ENCODE measurements around the gene KRTAP5-8.
"Not testable (repeated sequence)": the region's sequence is repeated elsewhere in the genome, so short reads cannot be mapped to it uniquely, and the experiment has no call there.

Gene KRTAP5-8

GRCh38 chr11:71507102-71507501 is 30.7 kb upstream of the KRTAP5-8 start:
- 97% methylated on average over 5 of the region's 5 CpGs for WGBS (ENCODE audit: insufficient coverage)
- no peak overlapping the region for H3K4me3 ChIP-seq (ENCODE audit: control insufficient read depth in 1 of 7, extremely low read depth in 1 of 7, insufficient read depth in 4 of 7, low read depth in 2 of 7, low read length in 6 of 7)
- no peak overlapping the region for H3K27ac ChIP-seq (ENCODE audit: insufficient read depth in 1 of 2, low read depth in 1 of 2, low read length in 2 of 2, poor library complexity in 1 of 2, severe bottlenecking in 2 of 2)
- no peaks in the 10 kb centered on the region for H3K4me1 ChIP-seq (ENCODE audit: control extremely low read depth in 1 of 4, control insufficient read depth in 4 of 4, insufficient read depth in 4 of 4, low read length in 3 of 4)
- ChIA-PET CTCF (no interaction called here), POLR2A (no interaction called here)
- peaks cover 0 to 24% (median 10%) of the 10 kb centered on the region in 4 experiments for H3K36me3 ChIP-seq (ENCODE audit: control insufficient read depth in 4 of 4, insufficient read depth in 4 of 4, low read length in 3 of 4)
- H3K9me3 ChIP-seq (ENCODE audit: control extremely low read depth in 1 of 5, control insufficient read depth in 4 of 5, insufficient read depth in 2 of 5, low read depth in 1 of 5, low read length in 4 of 5), result peaks cover 5 to 32% (median 11%) of the 10 kb centered on the region in 5 experiments
- DNase-seq, result no peak
- H3K27me3 ChIP-seq (replicated peaks in 2 of 5; ENCODE audit: control insufficient read depth in 4 of 5, insufficient read depth in 5 of 5, low read length in 4 of 5), result no peaks in the 10 kb centered on the region

DNA sequence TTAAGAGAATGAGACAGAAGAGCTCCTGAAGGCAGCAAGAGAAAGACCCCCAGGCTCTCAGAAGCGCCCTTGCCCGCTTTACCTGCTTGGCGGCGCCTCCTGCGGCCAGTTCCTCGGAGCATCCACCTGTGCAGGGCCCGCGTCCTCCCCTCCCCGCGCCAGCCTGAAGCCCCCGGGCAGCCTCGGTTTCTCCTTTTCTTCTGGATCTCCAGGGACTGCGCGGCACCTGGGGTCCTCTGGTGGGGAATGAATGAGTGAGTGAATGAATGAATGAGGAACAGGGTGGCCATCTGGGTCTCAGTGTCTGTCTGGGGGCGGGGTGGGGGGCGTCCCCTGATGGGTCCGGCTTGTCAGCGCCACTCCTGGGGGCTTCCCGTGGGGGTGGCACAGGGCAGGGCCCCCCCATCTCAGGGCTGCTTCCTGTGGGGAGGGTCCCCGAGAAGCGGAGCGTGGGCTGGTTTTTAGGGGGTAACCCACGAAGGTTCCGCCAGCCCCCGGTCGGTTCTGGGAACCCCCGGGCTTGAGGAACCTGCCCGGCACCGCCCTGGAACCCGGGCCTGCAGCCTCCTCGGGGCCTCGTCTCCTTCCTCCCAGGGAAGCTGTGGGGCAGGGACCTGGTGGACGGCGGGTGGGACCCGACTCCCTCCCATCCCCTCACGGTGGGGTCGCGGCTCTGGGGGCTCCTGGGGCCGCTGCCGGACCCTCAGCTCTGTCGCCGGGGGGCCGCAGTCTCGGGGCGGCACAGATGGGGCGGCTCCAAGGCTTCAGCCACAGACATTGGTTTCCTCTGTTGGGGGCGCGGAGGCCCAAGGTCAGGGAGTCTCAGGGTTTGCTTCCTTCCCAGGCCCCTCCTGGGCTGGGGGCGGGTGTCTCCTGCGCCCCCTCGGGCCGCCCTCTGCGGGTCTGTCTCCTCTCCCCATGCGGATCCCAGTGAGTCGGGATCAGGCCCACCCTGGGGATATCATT is 19.0 kb upstream of the KRTAP5-8 start:
- Histone ChIP-seq H3K4me3 (ENCODE audit: control insufficient read depth in 1 of 7, extremely low read depth in 1 of 7, insufficient read depth in 4 of 7, low read depth in 2 of 7, low read length in 6 of 7) (no peak overlapping the region), H3K9me3 (ENCODE audit: control extremely low read depth in 1 of 5, control insufficient read depth in 4 of 5, insufficient read depth in 2 of 5, low read depth in 1 of 5, low read length in 4 of 5) (no peaks in the 10 kb centered on the region), H3K4me1 (ENCODE audit: control extremely low read depth in 1 of 4, control insufficient read depth in 4 of 4, insufficient read depth in 4 of 4, low read length in 3 of 4) (no peaks in the 10 kb centered on the region), H3K27ac (ENCODE audit: insufficient read depth in 1 of 2, low read depth in 1 of 2, low read length in 2 of 2, poor library complexity in 1 of 2, severe bottlenecking in 2 of 2) (no peak overlapping the region), H3K36me3 (ENCODE audit: control insufficient read depth in 4 of 4, insufficient read depth in 4 of 4, low read length in 3 of 4) (no peaks in the 10 kb centered on the region), H3K27me3 (replicated peaks in 2 of 5; ENCODE audit: control insufficient read depth in 4 of 5, insufficient read depth in 5 of 5, low read length in 4 of 5) (no peaks in the 10 kb centered on the region)
- 94% methylated on average over 47 of the region's 55 CpGs for WGBS (ENCODE audit: insufficient coverage)
- POLR2A ChIA-PET, result no interaction called here
- CTCF ChIA-PET, result no interaction called here
- DNase-seq, result no peak

DNA sequence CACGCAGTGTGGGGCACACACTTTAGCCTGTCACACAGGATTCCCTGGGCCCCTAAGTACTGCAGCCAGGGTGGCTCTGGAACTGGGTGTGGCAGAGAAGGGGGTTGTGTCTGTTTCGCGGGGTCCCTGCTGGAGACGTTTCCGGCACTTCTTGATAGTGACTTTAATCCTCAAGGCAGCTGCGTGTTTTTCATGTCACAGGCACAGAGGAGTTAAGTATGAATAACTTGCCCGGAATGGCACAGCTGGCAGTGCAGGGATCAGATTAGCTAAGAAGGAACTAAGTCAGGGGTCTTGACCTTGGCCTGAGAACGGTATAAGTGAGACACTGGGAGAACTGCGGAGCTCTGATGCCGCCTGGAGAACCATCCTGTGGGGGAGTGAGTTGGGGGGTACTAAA is 18.3 kb upstream of the KRTAP5-8 start:
- ChIA-PET CTCF (no interaction called here), POLR2A (no interaction called here)
- Histone ChIP-seq H3K27ac (ENCODE audit: insufficient read depth in 1 of 2, low read depth in 1 of 2, low read length in 2 of 2, poor library complexity in 1 of 2, severe bottlenecking in 2 of 2) (no peak overlapping the region), H3K4me1 (ENCODE audit: control extremely low read depth in 1 of 4, control insufficient read depth in 4 of 4, insufficient read depth in 4 of 4, low read length in 3 of 4) (no peaks in the 10 kb centered on the region), H3K36me3 (ENCODE audit: control insufficient read depth in 4 of 4, insufficient read depth in 4 of 4, low read length in 3 of 4) (no peaks in the 10 kb centered on the region), H3K4me3 (ENCODE audit: control insufficient read depth in 1 of 7, extremely low read depth in 1 of 7, insufficient read depth in 4 of 7, low read depth in 2 of 7, low read length in 6 of 7) (no peak overlapping the region), H3K9me3 (ENCODE audit: control extremely low read depth in 1 of 5, control insufficient read depth in 4 of 5, insufficient read depth in 2 of 5, low read depth in 1 of 5, low read length in 4 of 5) (no peaks in the 10 kb centered on the region), H3K27me3 (replicated peaks in 2 of 5; ENCODE audit: control insufficient read depth in 4 of 5, insufficient read depth in 5 of 5, low read length in 4 of 5) (no peaks in the 10 kb centered on the region)
- WGBS (ENCODE audit: insufficient coverage), result 97% methylated on average over 10 of the region's 10 CpGs
- no peak for DNase-seq

DNA sequence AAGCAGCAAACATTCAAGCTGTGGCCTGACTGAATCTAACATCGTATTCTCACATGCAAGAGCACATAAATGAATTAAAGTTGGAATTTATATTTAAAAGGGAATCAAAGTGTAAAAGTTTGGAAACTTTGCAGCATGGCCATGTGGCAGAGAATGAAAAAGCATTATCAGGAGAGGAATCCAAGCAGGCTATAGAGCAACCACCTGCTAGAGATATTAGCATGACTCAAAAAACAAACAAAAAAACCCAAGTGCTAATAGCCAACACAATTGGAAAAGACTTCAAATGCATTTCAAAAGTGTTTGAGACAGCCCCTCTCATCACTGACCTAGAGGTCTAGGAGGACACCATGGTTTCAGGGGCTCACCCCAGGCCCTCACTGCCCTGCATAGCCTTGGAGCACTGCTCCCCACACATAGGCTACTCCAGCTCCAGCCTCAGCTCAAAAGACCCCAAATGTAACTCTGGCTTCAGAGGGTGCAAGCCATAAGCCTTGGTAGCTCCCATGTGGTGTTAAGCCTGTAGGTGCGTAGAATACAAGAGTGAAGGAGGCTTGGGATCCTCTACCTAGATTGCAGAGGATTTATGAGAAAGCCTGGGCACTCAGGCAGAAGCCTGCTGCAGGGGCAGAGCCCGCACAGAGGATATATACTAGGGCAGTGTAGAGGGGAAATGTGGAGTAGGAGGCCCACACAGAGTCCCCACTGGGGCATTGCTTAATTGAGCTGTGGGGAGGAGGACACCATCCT is 12.5 kb upstream of the KRTAP5-8 start:
- Histone ChIP-seq H3K9me3 (ENCODE audit: control extremely low read depth in 1 of 5, control insufficient read depth in 4 of 5, insufficient read depth in 2 of 5, low read depth in 1 of 5, low read length in 4 of 5) (no peaks in the 10 kb centered on the region), H3K36me3 (ENCODE audit: control insufficient read depth in 4 of 4, insufficient read depth in 4 of 4, low read length in 3 of 4) (no peaks in the 10 kb centered on the region), H3K27me3 (replicated peaks in 2 of 5; ENCODE audit: control insufficient read depth in 4 of 5, insufficient read depth in 5 of 5, low read length in 4 of 5) (peaks cover 0 to 1% (median 0%) of the 10 kb centered on the region in 5 experiments), H3K4me1 (ENCODE audit: control extremely low read depth in 1 of 4, control insufficient read depth in 4 of 4, insufficient read depth in 4 of 4, low read length in 3 of 4) (peaks cover 0 to 3% (median under 1%) of the 10 kb centered on the region in 4 experiments), H3K27ac (ENCODE audit: insufficient read depth in 1 of 2, low read depth in 1 of 2, low read length in 2 of 2, poor library complexity in 1 of 2, severe bottlenecking in 2 of 2) (no peak overlapping the region), H3K4me3 (ENCODE audit: control insufficient read depth in 1 of 7, extremely low read depth in 1 of 7, insufficient read depth in 4 of 7, low read depth in 2 of 7, low read length in 6 of 7) (no peak overlapping the region)
- 67% methylated on average over 3 of the region's 3 CpGs for WGBS (ENCODE audit: insufficient coverage)
- DNase-seq, result no peak
- ChIA-PET CTCF (no interaction called here), POLR2A (no interaction called here)

DNA sequence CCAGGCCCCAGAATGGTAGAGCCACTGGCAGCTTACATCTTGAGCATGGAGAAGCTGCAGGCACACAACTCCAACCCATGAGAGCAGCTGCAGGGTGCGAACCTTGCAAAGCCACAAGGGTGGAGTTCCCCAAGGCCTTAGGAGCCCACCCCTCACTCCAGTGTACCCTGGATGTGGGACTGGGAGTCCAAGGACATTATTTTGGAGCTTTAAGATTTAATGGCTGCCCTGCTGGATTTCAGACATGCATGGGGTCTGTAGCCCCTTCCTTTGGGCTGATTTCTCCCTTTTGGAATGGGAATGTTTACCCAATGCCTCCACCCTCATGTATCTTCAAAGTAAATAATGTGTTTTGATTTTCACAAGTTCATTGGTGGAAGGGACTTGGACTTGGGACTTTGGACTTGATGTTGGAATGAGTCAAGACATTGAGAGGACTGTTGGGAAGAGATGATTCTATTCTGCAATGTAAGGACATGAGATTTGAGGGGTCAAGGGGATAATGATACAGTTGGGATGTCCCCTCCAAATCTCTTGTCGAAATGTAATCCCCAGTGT is 11.8 kb upstream of the KRTAP5-8 start:
- Histone ChIP-seq H3K36me3 (ENCODE audit: control insufficient read depth in 4 of 4, insufficient read depth in 4 of 4, low read length in 3 of 4) (no peaks in the 10 kb centered on the region), H3K27me3 (replicated peaks in 2 of 5; ENCODE audit: control insufficient read depth in 4 of 5, insufficient read depth in 5 of 5, low read length in 4 of 5) (peaks cover 0 to 1% (median 0%) of the 10 kb centered on the region in 5 experiments), H3K27ac (ENCODE audit: insufficient read depth in 1 of 2, low read depth in 1 of 2, low read length in 2 of 2, poor library complexity in 1 of 2, severe bottlenecking in 2 of 2) (no peak overlapping the region), H3K4me3 (ENCODE audit: control insufficient read depth in 1 of 7, extremely low read depth in 1 of 7, insufficient read depth in 4 of 7, low read depth in 2 of 7, low read length in 6 of 7) (no peak overlapping the region), H3K4me1 (ENCODE audit: control extremely low read depth in 1 of 4, control insufficient read depth in 4 of 4, insufficient read depth in 4 of 4, low read length in 3 of 4) (peaks cover 0 to 3% (median under 1%) of the 10 kb centered on the region in 4 experiments), H3K9me3 (ENCODE audit: control extremely low read depth in 1 of 5, control insufficient read depth in 4 of 5, insufficient read depth in 2 of 5, low read depth in 1 of 5, low read length in 4 of 5) (no peaks in the 10 kb centered on the region)
- ChIA-PET POLR2A (no interaction called here), CTCF (no interaction called here)
- WGBS (ENCODE audit: insufficient coverage), result 100% methylated on average over 2 of the region's 2 CpGs
- no peak for DNase-seq

DNA sequence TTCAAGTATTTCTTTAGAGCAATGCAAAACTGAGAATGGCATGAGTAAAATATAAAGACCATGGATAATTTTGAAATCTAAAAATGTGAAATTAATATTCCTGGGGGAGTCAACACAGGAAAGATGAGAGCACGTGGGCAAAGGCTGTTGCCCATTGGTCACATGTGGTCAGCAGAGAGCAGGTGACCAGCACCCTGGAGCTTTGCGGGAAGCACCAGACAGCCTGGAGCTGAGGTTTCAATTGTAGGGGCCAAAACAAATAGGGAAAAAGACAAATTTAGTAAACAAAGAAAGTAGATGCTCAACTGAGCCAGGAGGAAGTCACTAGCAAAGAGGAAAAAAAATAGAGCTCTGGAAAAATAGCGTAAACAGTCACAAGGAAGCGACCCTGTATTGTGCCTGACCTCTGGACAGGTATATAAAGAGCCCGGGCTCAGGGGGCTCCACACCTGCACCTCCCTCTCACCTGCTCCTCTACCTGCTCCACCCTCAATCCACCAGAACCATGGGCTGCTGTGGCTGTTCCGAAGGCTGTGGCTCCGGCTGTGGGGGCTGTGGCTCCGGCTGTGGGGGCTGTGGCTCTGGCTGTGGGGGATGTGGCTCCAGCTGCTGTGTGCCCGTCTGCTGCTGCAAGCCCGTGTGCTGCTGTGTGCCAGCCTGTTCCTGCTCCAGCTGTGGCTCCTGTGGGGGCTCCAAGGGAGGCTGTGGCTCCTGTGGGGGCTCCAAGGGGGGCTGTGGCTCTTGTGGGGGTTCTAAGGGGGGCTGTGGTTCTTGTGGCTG is 10.8 kb upstream of the KRTAP5-8 start, which contains the start of gene KRTAP5-7:
KRTAP5-7 (plus strand) TSS at position 472 of the 780 bp plus-strand sequence; CDS start at position 506, 34 bp downstream.
- WGBS (ENCODE audit: insufficient coverage), result 96% methylated on average over 7 of the region's 10 CpGs
- H3K9me3 ChIP-seq (ENCODE audit: control extremely low read depth in 1 of 5, control insufficient read depth in 4 of 5, insufficient read depth in 2 of 5, low read depth in 1 of 5, low read length in 4 of 5); POLR2A ChIA-PET; H3K4me3 ChIP-seq (ENCODE audit: control insufficient read depth in 1 of 7, extremely low read depth in 1 of 7, insufficient read depth in 4 of 7, low read depth in 2 of 7, low read length in 6 of 7); H3K36me3 ChIP-seq (ENCODE audit: control insufficient read depth in 4 of 4, insufficient read depth in 4 of 4, low read length in 3 of 4); H3K27me3 ChIP-seq (replicated peaks in 2 of 5; ENCODE audit: control insufficient read depth in 4 of 5, insufficient read depth in 5 of 5, low read length in 4 of 5); DNase-seq; H3K27ac ChIP-seq (ENCODE audit: insufficient read depth in 1 of 2, low read depth in 1 of 2, low read length in 2 of 2, poor library complexity in 1 of 2, severe bottlenecking in 2 of 2); H3K4me1 ChIP-seq (ENCODE audit: control extremely low read depth in 1 of 4, control insufficient read depth in 4 of 4, insufficient read depth in 4 of 4, low read length in 3 of 4): not testable (repeated sequence)
- CTCF ChIA-PET, result interaction anchor here (1.6 kb wide), 1 partner anchor 23 kb away, joined by 3 read pairs; no protein-coding TSS in a partner anchor

Data from common myeloid progenitor, CD34-positive (primary cell).